Upper lobe of left lung (tissue), 6 donors: ENCODE data around the gene KLHL30. TPM values are rescaled to one million over a fixed set of nuclear protein-coding genes. Genes with fewer than 3 reads are reported as not detected.

Experiments used
- ATAC-seq, 2 donors: fragments of 200-7000 bp; cut with Tn5 transposase; one replicate each; pipeline ENCODE4 v1.9.1; 2022; ENCODE audit warnings: mild to moderate bottlenecking in 2 of 2, moderate library complexity in 2 of 2; ENCODE audit not compliant: low FRiP score in 2 of 2
- DNase-seq, 2 donors: peaks; one replicate each; pipeline ENCODE4 v3.0.0-alpha.2; 2019 to 2020
- H3K27ac ChIP-seq, 4 donors: fragments of 200-600 bp; sonication (generic); one replicate each; pipeline ENCODE4 v1.5.1; 2016 to 2019
- H3K27me3 ChIP-seq, 4 donors: fragments of 200-600 bp; sonication (generic); one replicate each; pipeline ENCODE4 v1.5.1; 2017 to 2019
- H3K36me3 ChIP-seq, 4 donors: fragments of 200-600 bp; sonication (generic); one replicate each; pipeline ENCODE4 v1.5.1; 2016 to 2019
- H3K4me1 ChIP-seq, 4 donors: fragments of 200-600 bp; sonication (generic); one replicate each; pipeline ENCODE4 v1.5.1; 2018 to 2019
- H3K4me3 ChIP-seq, 4 donors: fragments of 200-600 bp; sonication (generic); one replicate each; pipeline ENCODE4 v1.5.1; 2017 to 2019; ENCODE audit warnings: mild to moderate bottlenecking in 2 of 4, moderate library complexity in 1 of 4
- H3K9me3 ChIP-seq, 4 donors: fragments of 200-600 bp; sonication (generic); one replicate each; pipeline ENCODE4 v1.5.1; 2018 to 2019
- EP300 ChIP-seq, 4 donors: sonication (generic); formaldehyde crosslinking; IDR thresholded peaks; one replicate each; pipeline ENCODE4 v1.5.1; 2017; ENCODE audit warnings: antibody characterized with exemption in 4 of 4, control low read depth in 2 of 4
- POLR2A ChIP-seq, 4 donors: fragments of 450-650 bp; IDR thresholded peaks; one replicate each; pipeline ENCODE4 v1.5.1; 2016 to 2017; ENCODE audit warnings: antibody characterized with exemption in 4 of 4, mild to moderate bottlenecking in 2 of 4
- POLR2AphosphoS5 ChIP-seq, 2 donors: sonication (generic); formaldehyde crosslinking; IDR thresholded peaks; one replicate each; pipeline ENCODE4 v1.5.1; 2017; ENCODE audit warnings: antibody characterized with exemption in 2 of 2
- WGBS, 2 donors: methylation state at CpG; one replicate each; pipeline ENCODE4 v1.1.5; 2017 to 2018; 5-methylcytosine and 5-hydroxymethylcytosine counted together
- total RNA-seq, 6 donors: library from RNA; depleted of rRNA in 4 of 6; stranded (reverse); fragments of >200 nt in 4 of 6; gene quantifications; one replicate each; pipeline versions ENCODE4 v1.1.0 to v1.2.1, GENCODE V29; 2016 to 2021
- TF ChIP-seq, protein P1 (sequence below), 6 experiments: fragments of 450-650 bp in 4 of 6; fragments of 200-600 bp in 2 of 6; sonication (generic) in 2 of 6; IDR thresholded peaks; one replicate each; pipeline ENCODE4 v1.5.1; 2016 to 2019; ENCODE audit warnings: antibody characterized with exemption in 6 of 6
- donor health status: DM: no; HTN: no; CAD: no; lungs with moderate emphysema.
- donor health status: DM: no; HTN: yes; CAD: no; lungs with severe emphysema.

Gene KLHL30
- total RNA-seq, 6 donors from 2014 or later, result 0.30 to 1.3 (median 0.97) TPM; not detected in 2

DNA sequence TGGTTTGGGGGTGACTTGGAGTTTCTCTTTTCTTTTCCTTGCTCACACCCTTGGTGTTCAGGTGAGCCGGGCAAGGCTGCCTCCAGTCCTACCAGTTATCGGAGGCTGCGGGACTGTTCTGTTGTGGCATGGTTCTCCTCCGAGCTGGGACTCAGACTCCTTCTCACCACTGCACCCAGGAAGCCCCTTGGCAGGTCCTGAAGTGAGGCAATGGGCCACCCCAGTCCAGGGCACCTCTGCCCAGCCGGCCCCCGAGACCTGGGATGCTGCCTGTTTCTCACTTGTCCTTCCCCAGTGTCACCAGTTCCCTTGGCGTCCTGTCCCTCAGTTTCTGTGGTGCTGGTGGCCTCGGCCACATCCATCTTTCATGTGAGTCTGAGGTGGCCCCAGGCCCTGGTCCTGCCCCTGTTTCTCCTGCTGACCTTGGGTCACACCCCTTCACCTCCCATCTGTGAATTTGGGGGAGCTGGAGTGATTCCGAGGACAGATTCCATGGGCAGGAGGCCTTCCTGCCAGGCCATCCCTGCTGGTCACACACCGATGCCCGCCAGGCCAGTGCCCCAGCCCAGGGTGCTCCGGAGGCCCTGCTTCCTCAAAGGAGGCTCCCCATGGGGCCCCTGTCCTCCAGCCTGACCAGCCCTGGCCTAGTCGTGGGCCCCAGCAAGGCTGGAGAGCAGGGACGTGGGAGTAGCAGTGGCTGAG lies 6.6 kb upstream of the KLHL30 start:
- DNase-seq, result peak in 1 of 2 donors; percentile 60

DNA sequence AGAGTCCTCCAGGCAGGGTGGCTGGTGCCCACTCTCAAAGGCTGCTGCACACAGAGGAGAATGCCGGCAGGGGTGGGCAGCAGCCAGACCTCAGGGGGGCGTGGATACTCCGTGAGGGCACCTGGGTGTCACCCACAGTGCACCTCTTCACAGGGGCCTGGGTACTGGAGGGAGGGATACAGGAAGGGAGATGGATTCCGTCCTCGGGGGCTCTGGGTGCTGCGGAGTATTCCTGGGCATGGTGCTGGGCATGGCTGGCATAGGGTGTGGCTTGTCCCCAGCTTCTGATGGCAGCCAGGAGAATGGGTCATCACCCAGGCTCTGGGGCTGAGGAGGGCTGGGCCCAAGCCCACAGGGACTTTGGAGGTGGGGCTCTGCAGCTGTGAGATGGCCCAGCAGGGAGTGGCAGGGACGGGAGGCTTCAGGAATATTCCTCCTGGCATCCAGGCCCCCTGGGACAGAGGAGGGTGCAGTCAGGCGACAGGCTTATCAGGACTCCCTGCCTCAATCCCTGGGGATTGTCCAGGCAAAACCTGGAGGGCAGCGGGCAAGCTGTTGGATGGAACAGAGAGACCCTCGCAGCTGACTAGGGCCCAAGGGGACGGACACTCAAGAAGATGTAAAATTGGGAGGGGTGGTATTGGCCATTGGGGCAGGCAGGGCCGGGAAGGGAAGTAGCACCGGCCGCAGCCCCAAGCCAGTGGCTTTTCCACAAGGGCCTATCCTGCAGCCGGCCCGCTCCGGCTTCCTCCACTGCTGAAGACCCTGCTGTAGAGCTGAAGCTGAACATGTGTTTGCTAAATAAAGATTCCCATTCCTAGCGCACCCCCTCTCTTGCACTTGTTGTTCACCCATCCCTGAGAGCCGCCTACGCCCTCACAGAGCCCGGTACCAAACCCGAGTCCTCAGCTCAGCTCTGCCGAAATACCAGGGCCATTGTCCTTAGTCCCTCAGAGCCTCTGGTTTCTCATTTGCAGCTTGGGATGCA lies 5.7 kb upstream of the KLHL30 start:
- ATAC-seq (no peak), DNase-seq (no peak)
- peaks cover 0 to 5% (median under 1%) of the 10 kb centered on the region in 4 donors for H3K4me1 ChIP-seq
- H3K27me3 ChIP-seq, result no peaks in the 10 kb centered on the region
- H3K4me3 ChIP-seq, result no peak overlapping the region
- TF ChIP-seq, protein P1, sequence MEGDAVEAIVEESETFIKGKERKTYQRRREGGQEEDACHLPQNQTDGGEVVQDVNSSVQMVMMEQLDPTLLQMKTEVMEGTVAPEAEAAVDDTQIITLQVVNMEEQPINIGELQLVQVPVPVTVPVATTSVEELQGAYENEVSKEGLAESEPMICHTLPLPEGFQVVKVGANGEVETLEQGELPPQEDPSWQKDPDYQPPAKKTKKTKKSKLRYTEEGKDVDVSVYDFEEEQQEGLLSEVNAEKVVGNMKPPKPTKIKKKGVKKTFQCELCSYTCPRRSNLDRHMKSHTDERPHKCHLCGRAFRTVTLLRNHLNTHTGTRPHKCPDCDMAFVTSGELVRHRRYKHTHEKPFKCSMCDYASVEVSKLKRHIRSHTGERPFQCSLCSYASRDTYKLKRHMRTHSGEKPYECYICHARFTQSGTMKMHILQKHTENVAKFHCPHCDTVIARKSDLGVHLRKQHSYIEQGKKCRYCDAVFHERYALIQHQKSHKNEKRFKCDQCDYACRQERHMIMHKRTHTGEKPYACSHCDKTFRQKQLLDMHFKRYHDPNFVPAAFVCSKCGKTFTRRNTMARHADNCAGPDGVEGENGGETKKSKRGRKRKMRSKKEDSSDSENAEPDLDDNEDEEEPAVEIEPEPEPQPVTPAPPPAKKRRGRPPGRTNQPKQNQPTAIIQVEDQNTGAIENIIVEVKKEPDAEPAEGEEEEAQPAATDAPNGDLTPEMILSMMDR (IDR thresholded peaks at IDR 0.05), result no peak
- TF ChIP-seq POLR2A (IDR thresholded peaks at IDR 0.05) (no peak), POLR2AphosphoS5 (IDR thresholded peaks at IDR 0.05) (no peak), EP300 (IDR thresholded peaks at IDR 0.05) (no peak)
- no peaks in the 10 kb centered on the region for H3K9me3 ChIP-seq
- no peaks in the 10 kb centered on the region for H3K36me3 ChIP-seq
- H3K27ac ChIP-seq, result no peak overlapping the region
- WGBS, 2 donors, result 89 to 90% methylated on average over 20 to 23 of the region's 23 CpGs

More for the DNA sequence above, 6.6 kb upstream of the KLHL30 start:
- TF ChIP-seq POLR2AphosphoS5 (IDR thresholded peaks at IDR 0.05) (no peak), EP300 (IDR thresholded peaks at IDR 0.05) (no peak), POLR2A (IDR thresholded peaks at IDR 0.05) (no peak)
- TF ChIP-seq, protein P1 (IDR thresholded peaks at IDR 0.05), result no peak
- WGBS, 2 donors, result 77 to 96% methylated on average over 9 to 12 of the region's 14 CpGs
- no peak overlapping the region for H3K27ac ChIP-seq
- no peak overlapping the region for H3K4me3 ChIP-seq
- no peak for ATAC-seq
- peaks cover 0 to 7% (median 3%) of the 10 kb centered on the region in 4 donors for H3K4me1 ChIP-seq
- H3K27me3 ChIP-seq, result no peaks in the 10 kb centered on the region
- H3K9me3 ChIP-seq, result no peaks in the 10 kb centered on the region
- no peaks in the 10 kb centered on the region for H3K36me3 ChIP-seq

DNA sequence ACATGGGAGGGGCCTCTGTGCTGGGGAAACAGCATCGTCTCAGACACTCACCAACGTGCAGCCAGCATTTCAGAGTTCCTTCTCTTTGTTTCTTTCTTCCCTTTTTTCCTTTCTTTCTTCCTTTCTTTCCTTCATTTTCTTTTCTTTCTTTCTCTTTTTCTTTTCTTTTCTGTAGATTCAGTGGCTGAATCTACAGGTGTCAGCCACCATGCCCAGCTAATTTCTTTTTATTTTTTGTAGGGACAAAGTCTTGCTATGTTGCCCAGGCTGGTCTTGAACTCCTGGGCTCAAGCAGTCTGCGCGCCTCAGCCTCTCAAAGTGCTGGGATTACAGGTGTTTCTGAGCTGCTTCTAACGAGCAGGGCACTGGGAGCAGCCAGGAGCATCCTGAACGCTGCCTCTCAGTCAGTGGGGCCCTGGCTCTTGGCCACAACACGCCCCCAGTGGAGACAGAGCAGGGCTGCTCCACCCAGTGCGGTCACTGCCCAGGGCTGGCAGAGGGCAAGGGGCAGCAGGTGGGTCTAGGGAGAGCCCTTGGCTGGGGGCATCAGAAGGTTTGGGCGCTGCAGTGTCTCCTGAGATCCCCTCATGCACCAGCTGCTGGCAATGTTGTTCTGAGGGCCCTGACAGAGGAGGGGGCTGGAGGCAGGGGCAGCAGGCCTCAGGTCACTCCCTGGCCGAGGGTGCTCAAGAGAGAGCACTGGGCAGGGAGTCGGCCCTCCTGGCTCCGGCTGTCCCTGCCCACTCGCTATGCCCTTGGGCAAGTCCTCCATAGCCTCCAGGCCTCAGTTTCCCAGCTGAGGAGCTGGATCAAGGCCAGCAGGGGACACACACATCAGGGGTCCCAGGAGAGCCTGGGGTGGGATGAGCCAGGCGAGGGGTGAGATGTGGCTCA lies 4.7 kb upstream of the KLHL30 start:
- no peaks in the 10 kb centered on the region for H3K9me3 ChIP-seq
- no peak overlapping the region for H3K4me3 ChIP-seq
- no peaks in the 10 kb centered on the region for H3K36me3 ChIP-seq
- DNase-seq (no peak), ATAC-seq (no peak)
- H3K4me1 ChIP-seq, result peaks cover 0 to 7% (median 2%) of the 10 kb centered on the region in 4 donors
- TF ChIP-seq, protein P1 (IDR thresholded peaks at IDR 0.05), result no peak
- TF ChIP-seq POLR2A (IDR thresholded peaks at IDR 0.05), result no peak
- TF ChIP-seq POLR2AphosphoS5 (IDR thresholded peaks at IDR 0.05), result no peak
- no peak for TF ChIP-seq EP300 (IDR thresholded peaks at IDR 0.05)
- WGBS, 2 donors, result 71% methylated on average over 4 to 13 of the region's 14 CpGs
- no peaks in the 10 kb centered on the region for H3K27me3 ChIP-seq
- no peak overlapping the region for H3K27ac ChIP-seq

DNA sequence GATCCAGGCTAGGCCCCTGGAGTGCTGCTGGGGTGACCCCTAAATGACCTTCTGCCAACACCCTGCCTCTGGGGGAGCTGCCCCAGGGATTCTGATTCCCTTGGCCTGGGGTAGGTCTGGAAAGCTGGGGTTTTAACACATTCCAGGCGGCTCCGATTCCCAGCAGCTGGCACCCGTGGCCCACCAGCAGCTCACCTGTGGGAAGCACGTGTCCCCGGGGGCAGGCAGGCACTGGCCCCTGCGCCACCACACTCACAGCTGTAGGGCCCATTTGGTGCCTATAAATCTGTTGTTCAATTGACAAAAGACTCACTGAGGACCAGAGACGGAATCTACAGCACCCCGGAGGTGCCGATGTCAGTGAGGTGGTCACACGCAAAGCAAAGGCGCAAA lies 4.1 kb upstream of the KLHL30 start:
- H3K27ac ChIP-seq, result no peak overlapping the region
- H3K4me3 ChIP-seq, result no peak overlapping the region
- H3K27me3 ChIP-seq, result no peaks in the 10 kb centered on the region
- no peak for ATAC-seq
- no peaks in the 10 kb centered on the region for H3K9me3 ChIP-seq
- H3K36me3 ChIP-seq, result no peaks in the 10 kb centered on the region
- DNase-seq, result peak in 1 of 2 donors; percentile 61
- TF ChIP-seq POLR2A (IDR thresholded peaks at IDR 0.05), result no peak
- TF ChIP-seq, protein P1 (IDR thresholded peaks at IDR 0.05), result no peak
- no peak for TF ChIP-seq POLR2AphosphoS5 (IDR thresholded peaks at IDR 0.05)
- TF ChIP-seq EP300 (IDR thresholded peaks at IDR 0.05), result no peak
- peaks cover 0 to 7% (median 4%) of the 10 kb centered on the region in 4 donors for H3K4me1 ChIP-seq
- 95 to 97% methylated on average over 6 to 11 of the region's 11 CpGs for WGBS, 2 donors
